ENCODE results near the gene MGA. TPM values are rescaled to one million over a fixed set of nuclear protein-coding genes. Genes with fewer than 3 reads are reported as not detected.

Gene MGA
- total RNA-seq, 1 experiment from 2014 or later, result 35.9 TPM

- TF ChIP-seq PRDM15 (CRISPR knock-in tag; IDR thresholded peaks at IDR 0.05), result no peak
- TF ChIP-seq HMGA2 (CRISPR knock-in tag; IDR thresholded peaks at IDR 0.05), result no peak
- no peak for TF ChIP-seq ZNF138 (CRISPR knock-in tag; conservative IDR thresholded peaks at IDR 0.05)
- TF ChIP-seq ZNF396 (CRISPR knock-in tag; IDR thresholded peaks at IDR 0.05; ENCODE audit: borderline replicate concordance), result no peak
- TF ChIP-seq FOXP4 (CRISPR knock-in tag; IDR thresholded peaks at IDR 0.05), result no peak
- TF ChIP-seq TP53 (CRISPR knock-in tag; IDR thresholded peaks at IDR 0.05), result no peak
- TF ChIP-seq GTF2I (CRISPR knock-in tag; conservative IDR thresholded peaks at IDR 0.05), result no peak
- no peak for TF ChIP-seq SP1 (CRISPR knock-in tag; conservative IDR thresholded peaks at IDR 0.05)
- no peak for TF ChIP-seq ZNF425 (CRISPR knock-in tag; conservative IDR thresholded peaks at IDR 0.05)
- TF ChIP-seq KAT7 (CRISPR knock-in tag; IDR thresholded peaks at IDR 0.05; ENCODE audit: borderline replicate concordance), result no peak
- no peak for TF ChIP-seq EMX1 (CRISPR knock-in tag; IDR thresholded peaks at IDR 0.05)
- no peak for TF ChIP-seq ZNF232 (CRISPR knock-in tag; IDR thresholded peaks at IDR 0.05)
- no peak for TF ChIP-seq CREB1 (CRISPR knock-in tag; IDR thresholded peaks at IDR 0.05)
- TF ChIP-seq NFYB (CRISPR knock-in tag; conservative IDR thresholded peaks at IDR 0.05; ENCODE audit: low read depth), result no peak
Observed at GRCh38 chr15:41631880-41632470, 28.2 kb upstream of the MGA start (continued).

- Mint-ChIP-seq H3K27me3 (ENCODE audit: low read depth) (no peaks in the 10 kb centered on the region), H3K4me1 (peaks cover 44% of the 10 kb centered on the region), H3K9me3 (no peaks in the 10 kb centered on the region), H3K36me3 (no peaks in the 10 kb centered on the region), H3K4me3 (no peak overlapping the region), H3K27ac (peak overlapping the region; percentile 22)
- no peak for ATAC-seq
- ChIA-PET POLR2A (no interaction called here), CTCF (interaction anchor here (1.0 kb wide), 1 partner anchor 141 kb away, joined by 3 read pairs; the partner anchor contains the start of gene MAPKBP1)
- no peak for DNase-seq (ENCODE audit: low spot score)
- TF ChIP-seq NFE2L1 (CRISPR knock-in tag; IDR thresholded peaks at IDR 0.05) (no peak), EMX1 (CRISPR knock-in tag; IDR thresholded peaks at IDR 0.05) (no peak), ETV6 (CRISPR knock-in tag; IDR thresholded peaks at IDR 0.05) (no peak), NFYB (CRISPR knock-in tag; conservative IDR thresholded peaks at IDR 0.05; ENCODE audit: low read depth) (no peak), FOXP4 (CRISPR knock-in tag; IDR thresholded peaks at IDR 0.05) (no peak), IRF2 (CRISPR knock-in tag; IDR thresholded peaks at IDR 0.05; ENCODE audit: borderline replicate concordance, low read depth) (no peak), ZNF671 (CRISPR knock-in tag; IDR thresholded peaks at IDR 0.05) (no peak), RORB (CRISPR knock-in tag; IDR thresholded peaks at IDR 0.05) (no peak), ZNF425 (CRISPR knock-in tag; conservative IDR thresholded peaks at IDR 0.05) (no peak), GRHL2 (CRISPR knock-in tag; IDR thresholded peaks at IDR 0.05; ENCODE audit: insufficient replicate concordance, severe bottlenecking) (no peak), SMAD4 (CRISPR knock-in tag; IDR thresholded peaks at IDR 0.05) (no peak), ATF3 (CRISPR knock-in tag; conservative IDR thresholded peaks at IDR 0.05) (no peak)
Observed at GRCh38 chr15:41633609-41634008, 26.6 kb upstream of the MGA start.

Data from WTC11 (cell line).